Osteocyte (in vitro differentiated cells): ENCODE results near the gene OR52R1. TPM values are rescaled to one million over a fixed set of nuclear protein-coding genes. Genes with fewer than 3 reads are reported as not detected.

Source experiments
- DNase-seq: peaks from one replicate; pipeline ENCODE4 v3.0.0; 2021; ENCODE audit warnings: mixed read lengths; ENCODE audit not compliant: unreplicated experiment; ENCODE audit errors: extremely low spot score
- H3K27ac Mint-ChIP-seq: one replicate; pipeline ENCODE4 v1.8.0; 2021; ENCODE audit warnings: mild to moderate bottlenecking, mixed read lengths; ENCODE audit not compliant: unreplicated experiment
- H3K27me3 Mint-ChIP-seq: one replicate; pipeline ENCODE4 v1.8.0; 2021; ENCODE audit warnings: mixed read lengths; ENCODE audit not compliant: unreplicated experiment
- H3K36me3 Mint-ChIP-seq: one replicate; pipeline ENCODE4 v1.8.0; 2021; ENCODE audit warnings: mixed read lengths; ENCODE audit not compliant: unreplicated experiment
- H3K4me1 Mint-ChIP-seq: one replicate; pipeline ENCODE4 v1.8.0; 2021; ENCODE audit warnings: mixed read lengths; ENCODE audit not compliant: unreplicated experiment
- H3K4me3 Mint-ChIP-seq: one replicate; pipeline ENCODE4 v1.8.0; 2021; ENCODE audit warnings: mild to moderate bottlenecking, moderate library complexity, mixed read lengths; ENCODE audit not compliant: unreplicated experiment
- H3K9me3 Mint-ChIP-seq: one replicate; pipeline ENCODE4 v1.8.0; 2021; ENCODE audit warnings: mixed read lengths; ENCODE audit not compliant: unreplicated experiment
- CTCF ChIP-seq: fragments of 200-600 bp; sonication (generic); IDR thresholded peaks from 2 replicates; pipeline ENCODE4 v1.5.0; 2021; ENCODE audit warnings: antibody characterized with exemption, mild to moderate bottlenecking, moderate library complexity
- total RNA-seq: library from RNA; stranded (reverse); gene quantifications from 2 replicates; pipeline ENCODE4 v1.2.1, GENCODE V29; 2021

Gene OR52R1
- total RNA-seq, 1 donor from 2014 or later = not detected

- Mint-ChIP-seq H3K27me3 (peaks cover 21% of the 10 kb centered on the region), H3K4me3 (no peak within 1 kb of the TSS), H3K36me3 (no peaks in the 10 kb centered on the region), H3K9me3 (no peaks in the 10 kb centered on the region), H3K27ac (no peak within 1 kb of the TSS), H3K4me1 (no peaks in the 10 kb centered on the region)
- no peak for TF ChIP-seq CTCF
- DNase-seq = no peak
These were observed 34.3 kb downstream of the OR52R1 start, which contains the start of gene OR51F1 for GRCh38 chr11:4769838-4770237. TSS of gene OR51F1 (minus strand) at chr11:4769938. CDS start at chr11:4769938, 0 bp downstream.

GRCh38 chr11:4768094-4768493 is 36.1 kb downstream of the OR52R1 start:
- no peak overlapping the region for H3K4me3 Mint-ChIP-seq
- H3K27ac Mint-ChIP-seq = no peak overlapping the region
- no peaks in the 10 kb centered on the region for H3K4me1 Mint-ChIP-seq
- no peak for TF ChIP-seq CTCF
- DNase-seq = no peak
- H3K9me3 Mint-ChIP-seq = no peaks in the 10 kb centered on the region
- no peaks in the 10 kb centered on the region for H3K36me3 Mint-ChIP-seq
- peaks cover 20% of the 10 kb centered on the region for H3K27me3 Mint-ChIP-seq

DNA sequence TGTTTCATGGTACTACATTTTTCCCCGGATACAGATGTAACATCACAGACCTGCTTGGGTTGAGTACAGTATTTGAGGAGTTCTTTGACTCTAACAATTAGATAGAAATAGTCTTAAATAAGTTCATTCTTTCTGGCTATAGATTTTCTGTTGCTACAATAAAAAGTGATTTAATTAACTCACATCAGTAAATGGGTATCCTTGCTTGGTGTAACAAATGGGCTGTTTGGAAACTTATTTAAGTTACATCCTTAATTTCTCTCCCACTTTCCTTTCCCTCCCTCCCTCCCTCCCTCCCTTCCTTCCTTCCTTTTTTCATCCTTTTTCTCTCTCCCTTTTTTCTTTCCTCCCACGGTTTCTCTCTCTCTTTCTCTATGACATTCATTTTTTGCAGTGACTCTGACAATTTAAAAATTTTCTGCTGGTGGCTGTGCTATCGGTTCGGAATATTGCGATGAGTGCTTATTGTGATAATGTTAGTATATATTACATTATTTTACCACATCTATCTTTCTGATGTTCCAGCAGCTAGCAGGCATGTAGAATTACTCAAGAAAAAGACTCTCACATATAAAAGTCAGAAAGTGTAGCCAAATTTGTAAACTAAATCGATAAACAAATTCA is 37.6 kb downstream of the OR52R1 start:
- Mint-ChIP-seq H3K36me3 (no peaks in the 10 kb centered on the region), H3K9me3 (no peaks in the 10 kb centered on the region), H3K27me3 (peaks cover 29% of the 10 kb centered on the region), H3K27ac (no peak overlapping the region), H3K4me1 (no peaks in the 10 kb centered on the region), H3K4me3 (no peak overlapping the region)
- TF ChIP-seq CTCF = no peak
- DNase-seq = no peak

DNA sequence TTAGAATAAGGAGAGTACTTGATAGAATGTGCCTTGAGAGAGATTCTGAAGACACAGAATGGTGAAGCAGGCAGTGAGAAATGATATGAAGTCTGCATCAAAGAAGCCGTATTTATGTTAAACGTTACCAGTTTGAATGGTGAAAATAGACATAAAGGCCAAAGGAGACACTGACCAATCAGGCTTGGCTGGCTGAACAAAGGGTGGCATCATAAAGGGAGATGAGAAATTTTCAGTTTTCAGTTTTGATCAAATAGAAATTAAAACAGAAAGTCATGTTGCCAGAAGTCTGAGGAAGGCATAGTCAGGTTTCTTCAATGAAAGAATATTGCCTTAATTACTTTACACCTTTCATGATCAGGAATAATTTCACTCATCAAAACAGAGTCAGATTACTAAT is 41.1 kb downstream of the OR52R1 start:
- H3K4me1 Mint-ChIP-seq = no peaks in the 10 kb centered on the region
- no peak for DNase-seq
- H3K27me3 Mint-ChIP-seq = peaks cover 41% of the 10 kb centered on the region
- no peak for TF ChIP-seq CTCF
- no peak overlapping the region for H3K4me3 Mint-ChIP-seq
- H3K27ac Mint-ChIP-seq = no peak overlapping the region
- H3K9me3 Mint-ChIP-seq = no peaks in the 10 kb centered on the region
- no peaks in the 10 kb centered on the region for H3K36me3 Mint-ChIP-seq

Other genes starting within 250 kb of the OR52R1 start
- gene OR52I2, start 222.6 kb downstream of the OR52R1 start, total RNA-seq = not detected in 2 replicates
- gene OR52I1, start 210.3 kb downstream of the OR52R1 start, total RNA-seq = not detected in 2 replicates
- gene TRIM68, start 196.1 kb downstream of the OR52R1 start, total RNA-seq = 10.7 and 13.8 TPM in 2 replicates
- not detected in 2 replicates for gene OR51D1, start 166.9 kb downstream of the OR52R1 start, total RNA-seq
- 0.81 and 1.1 TPM in 2 replicates for gene OR51E1, start 160.4 kb downstream of the OR52R1 start, total RNA-seq
- gene OR51E2, start 106.5 kb downstream of the OR52R1 start, total RNA-seq = 0.40 and 0.76 TPM in 2 replicates
- not detected in 2 replicates for gene MMP26, start 99.6 kb downstream of the OR52R1 start, total RNA-seq
- not detected in 2 replicates for gene OR51F1, start 34.4 kb downstream of the OR52R1 start, total RNA-seq
- gene OR51F2, start 16.9 kb upstream of the OR52R1 start, total RNA-seq = not detected in 2 replicates
- not detected in 2 replicates for gene OR51S1, start 44.8 kb upstream of the OR52R1 start, total RNA-seq
- gene OR51T1, start 77.5 kb upstream of the OR52R1 start, total RNA-seq = not detected in 2 replicates
- not detected in 2 replicates for gene OR51A7, start 99.4 kb upstream of the OR52R1 start, total RNA-seq
- not detected in 2 replicates for gene OR51G2, start 115.0 kb upstream of the OR52R1 start, total RNA-seq
- not detected in 2 replicates for gene OR51G1, start 120.0 kb upstream of the OR52R1 start, total RNA-seq
- not detected in 2 replicates for gene OR51A4, start 143.2 kb upstream of the OR52R1 start, total RNA-seq
- not detected in 2 replicates for gene OR51A2, start 151.3 kb upstream of the OR52R1 start, total RNA-seq
- not detected in 2 replicates for gene OR51L1, start 190.5 kb upstream of the OR52R1 start, total RNA-seq
- gene OR52J3, start 242.1 kb upstream of the OR52R1 start, total RNA-seq = not detected in 2 replicates